DND-41 (cell line): ENCODE results near the gene SORCS1.

Experiments
- EZH2 ChIP-seq: IDR thresholded peaks from 3 replicates; pipeline ENCODE4 v1.6.1; 2012; ENCODE audit warnings: borderline replicate concordance, low read depth, mild to moderate bottlenecking, moderate library complexity, low read length, inconsistent platforms; ENCODE audit not compliant: severe bottlenecking
- TF ChIP-seq, protein P1 (sequence below): IDR thresholded peaks from 2 replicates; pipeline ENCODE4 v1.5.1; 2012; ENCODE audit warnings: borderline replicate concordance, low read length, moderate library complexity, mild to moderate bottlenecking; ENCODE audit not compliant: poor library complexity, severe bottlenecking; ENCODE audit errors: extremely low read depth

DNA sequence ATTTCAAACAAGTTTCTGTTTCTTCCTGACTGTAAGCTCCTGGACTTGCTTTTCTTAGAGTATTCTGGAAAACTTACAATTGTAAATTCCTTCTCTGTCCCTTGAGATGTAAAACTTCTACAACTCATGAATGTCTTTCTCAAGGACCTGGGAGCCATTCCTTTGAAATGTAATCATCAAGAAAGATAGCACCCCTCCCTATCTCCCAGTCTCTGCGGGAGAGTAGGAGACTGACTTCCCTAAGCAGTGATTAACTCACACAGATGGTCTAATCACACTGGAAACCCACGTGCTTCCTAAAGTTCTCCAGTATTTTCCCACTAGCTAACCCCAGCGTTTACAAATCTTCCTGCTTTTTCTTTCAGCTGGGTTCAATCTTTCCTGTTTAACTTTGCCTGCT is 549.4 kb downstream of the SORCS1 start:
- TF ChIP-seq, protein P1, sequence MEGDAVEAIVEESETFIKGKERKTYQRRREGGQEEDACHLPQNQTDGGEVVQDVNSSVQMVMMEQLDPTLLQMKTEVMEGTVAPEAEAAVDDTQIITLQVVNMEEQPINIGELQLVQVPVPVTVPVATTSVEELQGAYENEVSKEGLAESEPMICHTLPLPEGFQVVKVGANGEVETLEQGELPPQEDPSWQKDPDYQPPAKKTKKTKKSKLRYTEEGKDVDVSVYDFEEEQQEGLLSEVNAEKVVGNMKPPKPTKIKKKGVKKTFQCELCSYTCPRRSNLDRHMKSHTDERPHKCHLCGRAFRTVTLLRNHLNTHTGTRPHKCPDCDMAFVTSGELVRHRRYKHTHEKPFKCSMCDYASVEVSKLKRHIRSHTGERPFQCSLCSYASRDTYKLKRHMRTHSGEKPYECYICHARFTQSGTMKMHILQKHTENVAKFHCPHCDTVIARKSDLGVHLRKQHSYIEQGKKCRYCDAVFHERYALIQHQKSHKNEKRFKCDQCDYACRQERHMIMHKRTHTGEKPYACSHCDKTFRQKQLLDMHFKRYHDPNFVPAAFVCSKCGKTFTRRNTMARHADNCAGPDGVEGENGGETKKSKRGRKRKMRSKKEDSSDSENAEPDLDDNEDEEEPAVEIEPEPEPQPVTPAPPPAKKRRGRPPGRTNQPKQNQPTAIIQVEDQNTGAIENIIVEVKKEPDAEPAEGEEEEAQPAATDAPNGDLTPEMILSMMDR, result no peak
- TF ChIP-seq EZH2, result no peak
